Esophagus squamous epithelium (tissue), 5 donors: ENCODE data around the gene PSMB7. TPM values are rescaled to one million over a fixed set of nuclear protein-coding genes. Genes with fewer than 3 reads are reported as not detected.

ENCODE experiments used
- DNase-seq: peaks from one replicate; lab custom pipeline; 2025; lab: John Stamatoyannopoulos, UW
- H3K27ac ChIP-seq, 4 donors: fragments of 200-600 bp; sonication (generic); one replicate each; pipeline ENCODE4 v1.5.1; 2016 to 2019; ENCODE audit warnings: mild to moderate bottlenecking in 1 of 4
- H3K27me3 ChIP-seq, 4 donors: fragments of 200-600 bp; sonication (generic); 1 replicate in 3 of 4; 2 replicates in 1 of 4; pipeline versions ENCODE4 v1.5.1 to v1.6.0; 2017 to 2021; ENCODE audit warnings: antibody characterized with exemption in 1 of 4
- H3K36me3 ChIP-seq, 3 donors: fragments of 200-600 bp; sonication (generic); one replicate each; pipeline ENCODE4 v1.5.1; 2016 to 2019
- H3K4me1 ChIP-seq, 3 donors: fragments of 200-600 bp; sonication (generic); one replicate each; pipeline ENCODE4 v1.5.1; 2017 to 2019
- H3K4me3 ChIP-seq, 4 donors: fragments of 200-600 bp; sonication (generic); 1 replicate in 3 of 4; 2 replicates in 1 of 4; pipeline ENCODE4 v1.5.1; 2016 to 2019; ENCODE audit warnings: mild to moderate bottlenecking in 2 of 4, moderate library complexity in 1 of 4
- H3K9me3 ChIP-seq, 3 donors: fragments of 200-600 bp; sonication (generic); one replicate each; pipeline ENCODE4 v1.5.1; 2016 to 2019
- CTCF ChIP-seq, 6 experiments: fragments of 450-650 bp in 4 of 6; fragments of 200-600 bp in 2 of 6; sonication (generic) in 2 of 6; IDR thresholded peaks; one replicate each; pipeline ENCODE4 v1.5.1; 2016 to 2019; ENCODE audit warnings: antibody characterized with exemption in 6 of 6, mild to moderate bottlenecking in 4 of 6, moderate library complexity in 4 of 6
- POLR2A ChIP-seq, 4 donors: fragments of 450-650 bp; IDR thresholded peaks; one replicate each; pipeline ENCODE4 v1.6.1; 2017; ENCODE audit warnings: antibody characterized with exemption in 4 of 4, mild to moderate bottlenecking in 4 of 4, moderate library complexity in 3 of 4
- whole genome bisulfite sequencing, 2 donors: methylation state at CpG; one replicate each; pipeline ENCODE4 v1.1.5; 2018; 5-methylcytosine and 5-hydroxymethylcytosine counted together
- intact Hi-C: fragments of 100-400 bp; cut with DNase I; formaldehyde crosslinking; loops from one replicate; pipeline ENCODE4 v1.15.0; 2022
- total RNA-seq, 4 donors: library from RNA; depleted of rRNA; stranded (reverse); fragments of >200 nt; gene quantifications; one replicate each; pipeline ENCODE4 v1.1.0, GENCODE V29; 2016
- donor health status: DM: yes; HTN: yes; CAD: no.

Gene PSMB7
- total RNA-seq, 4 donors from 2014 or later: 114 to 229 (median 170) TPM

DNA sequence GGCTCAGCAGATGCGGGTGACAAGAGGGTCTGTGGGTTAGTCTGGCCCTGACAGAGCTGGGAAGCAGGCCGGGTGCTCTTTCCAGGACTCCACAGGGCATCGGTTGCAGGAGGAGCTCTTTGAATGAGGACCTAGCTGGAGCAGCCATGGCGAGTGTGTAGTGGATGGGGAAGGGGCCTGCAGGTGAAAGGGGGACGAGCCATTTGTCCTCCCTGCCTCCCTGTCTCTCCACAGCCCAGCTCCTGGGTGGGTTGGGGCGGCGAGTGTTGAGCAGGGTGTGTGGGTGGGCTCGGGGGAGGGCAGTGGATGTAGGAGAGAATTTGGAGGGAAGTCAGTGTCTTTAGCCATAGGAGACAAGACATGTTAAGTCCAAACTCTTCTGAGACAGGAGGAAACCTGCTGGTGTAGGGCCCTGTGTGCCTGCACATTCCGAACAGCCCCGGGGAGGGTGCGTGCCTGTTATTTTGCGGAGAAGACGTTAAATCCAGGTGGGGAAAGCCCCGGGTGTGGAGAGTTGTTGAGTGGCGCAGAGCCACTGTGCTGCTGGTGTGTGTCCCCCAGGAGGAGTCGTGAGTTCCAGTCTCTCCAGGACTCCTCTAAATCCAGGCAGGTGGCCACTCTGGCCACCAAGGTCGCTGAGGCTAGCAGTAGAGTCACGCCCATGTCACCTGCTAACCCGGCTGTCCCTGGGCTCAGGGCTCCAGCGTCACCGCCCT, 73.6 kb downstream of the PSMB7 start:
- TF ChIP-seq CTCF (IDR thresholded peaks at IDR 0.05) (no peak), POLR2A (IDR thresholded peaks at IDR 0.05) (no peak)
- Histone ChIP-seq H3K36me3 (peaks cover 0 to 76% (median 16%) of the 10 kb centered on the region in 3 donors), H3K4me3 (no peak overlapping the region), H3K27me3 (no peaks in the 10 kb centered on the region), H3K27ac (no peak overlapping the region), H3K4me1 (peaks cover 5 to 22% (median 13%) of the 10 kb centered on the region in 3 donors), H3K9me3 (peaks cover 0 to 9% (median 6%) of the 10 kb centered on the region in 3 donors)
- no peak for DNase-seq
- intact Hi-C loops: no loop called here
- 86 to 89% methylated on average over 9 of the region's 21 CpGs for WGBS, 2 donors

DNA sequence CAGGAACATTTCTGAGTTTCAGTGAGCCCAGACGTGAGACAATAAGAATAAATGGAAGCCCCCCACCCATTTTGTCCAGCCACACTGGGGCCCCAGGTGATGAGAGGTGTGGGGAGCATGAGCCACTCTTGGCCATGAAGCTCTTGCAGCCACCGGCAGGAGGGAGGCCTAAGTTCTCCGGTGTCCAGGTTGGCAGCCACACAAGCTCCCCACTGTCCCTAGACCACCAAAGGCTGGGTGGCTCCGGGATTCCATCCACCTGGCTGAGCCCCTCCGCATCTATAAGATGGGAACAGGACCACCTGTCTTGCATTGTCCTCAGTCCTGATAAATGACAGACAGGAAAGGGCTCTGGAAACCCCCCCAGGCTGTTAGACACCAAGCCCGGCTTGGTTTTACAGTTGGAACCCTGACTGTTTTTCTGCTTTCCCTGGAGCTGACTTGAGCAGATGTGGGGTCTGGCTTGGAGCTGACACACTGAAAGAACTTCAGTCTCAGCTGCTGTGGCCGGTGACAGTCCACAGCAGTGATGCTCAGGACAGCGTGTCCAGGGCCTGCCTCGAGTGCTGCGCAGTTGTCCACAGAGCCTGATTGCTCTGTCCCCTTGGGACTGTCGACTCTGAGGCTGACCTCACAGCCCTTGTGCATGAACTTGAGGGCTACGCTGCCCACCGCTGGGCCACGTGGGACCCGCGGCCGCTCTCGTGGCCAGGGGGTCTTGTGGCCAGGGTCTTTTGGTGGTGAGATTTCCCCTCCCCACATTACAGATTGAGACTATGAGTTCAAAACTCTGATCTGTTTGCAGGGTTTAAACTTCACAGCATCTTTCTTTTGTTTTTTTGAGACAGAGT, 74.8 kb downstream of the PSMB7 start:
- WGBS, 2 donors: 87 to 94% methylated on average over 3 to 6 of the region's 18 CpGs
- Histone ChIP-seq H3K4me3 (no peak overlapping the region), H3K9me3 (peaks cover 0 to 9% (median 6%) of the 10 kb centered on the region in 3 donors), H3K4me1 (peaks cover 5 to 22% (median 13%) of the 10 kb centered on the region in 3 donors), H3K27ac (no peak overlapping the region), H3K27me3 (no peaks in the 10 kb centered on the region), H3K36me3 (peaks cover 0 to 75% (median 8%) of the 10 kb centered on the region in 3 donors)
- TF ChIP-seq CTCF (IDR thresholded peaks at IDR 0.05) (no peak), POLR2A (IDR thresholded peaks at IDR 0.05) (no peak)
- intact Hi-C loops: no loop called here
- DNase-seq: no peak

GRCh38 chr9:124339603-124340146, 75.6 kb downstream of the PSMB7 start:
- 80 to 85% methylated on average over 6 to 7 of the region's 13 CpGs for WGBS, 2 donors
- Histone ChIP-seq H3K4me3 (no peak overlapping the region), H3K27ac (no peak overlapping the region), H3K36me3 (peaks cover 0 to 75% (median 8%) of the 10 kb centered on the region in 3 donors), H3K27me3 (no peaks in the 10 kb centered on the region), H3K9me3 (peaks cover 0 to 9% (median 6%) of the 10 kb centered on the region in 3 donors), H3K4me1 (peaks cover 5 to 22% (median 13%) of the 10 kb centered on the region in 3 donors)
- no peak for TF ChIP-seq CTCF (IDR thresholded peaks at IDR 0.05)
- TF ChIP-seq POLR2A (IDR thresholded peaks at IDR 0.05): no peak
- intact Hi-C loops: no loop called here
- DNase-seq: no peak

- peaks cover 0 to 10% (median 5%) of the 10 kb centered on the region in 3 donors for H3K4me1 ChIP-seq
- H3K4me3 ChIP-seq: no peak overlapping the region
- DNase-seq: no peak
- H3K27ac ChIP-seq: no peak overlapping the region
- H3K9me3 ChIP-seq: peaks cover 0 to 9% (median 6%) of the 10 kb centered on the region in 3 donors
- WGBS, 2 donors: 91 to 100% methylated on average over 5 of the region's 5 CpGs
- intact Hi-C loops: no loop called here
- H3K27me3 ChIP-seq: no peaks in the 10 kb centered on the region
- H3K36me3 ChIP-seq: peaks cover 0 to 81% (median 8%) of the 10 kb centered on the region in 3 donors
- TF ChIP-seq POLR2A (IDR thresholded peaks at IDR 0.05): no peak
- no peak for TF ChIP-seq CTCF (IDR thresholded peaks at IDR 0.05)
Measured at GRCh38 chr9:124337562-124337961, 77.7 kb downstream of the PSMB7 start.
